Sigmoid colon (tissue), 7 donors: ENCODE data around the gene NIN. TPM values are rescaled to one million over a fixed set of nuclear protein-coding genes. Genes with fewer than 3 reads are reported as not detected.

Experiments
- DNase-seq: peaks from one replicate; pipeline ENCODE4 v3.0.0-alpha.2; 2019
- H3K27ac ChIP-seq, 4 donors: fragments of 200-600 bp; sonication (generic); one replicate each; pipeline ENCODE4 v1.5.1; 2016 to 2019; ENCODE audit warnings: mild to moderate bottlenecking in 1 of 4
- H3K27me3 ChIP-seq, 3 donors: fragments of 200-600 bp; sonication (generic); one replicate each; pipeline ENCODE4 v1.5.1; 2019; ENCODE audit warnings: mild to moderate bottlenecking in 1 of 3
- H3K36me3 ChIP-seq, 4 donors: fragments of 200-600 bp; sonication (generic); one replicate each; pipeline ENCODE4 v1.5.1; 2016 to 2019
- H3K4me1 ChIP-seq, 4 donors: fragments of 200-600 bp; sonication (generic); one replicate each; pipeline ENCODE4 v1.5.1; 2017 to 2019
- H3K4me3 ChIP-seq, 4 donors: fragments of 200-600 bp; sonication (generic); one replicate each; pipeline ENCODE4 v1.5.1; 2017 to 2019; ENCODE audit warnings: mild to moderate bottlenecking in 2 of 4, moderate library complexity in 1 of 4
- H3K9me3 ChIP-seq, 4 donors: fragments of 200-600 bp in 3 of 4; sonication (generic) in 3 of 4; one replicate each; pipeline versions ENCODE4 v1.5.1 to v1.6.1; 2013 to 2019
- CTCF ChIP-seq, 4 experiments: fragments of 450-650 bp in 3 of 4; fragments of 200-600 bp in 1 of 4; IDR thresholded peaks; one replicate each; pipeline ENCODE4 v1.5.1; 2016 to 2019; ENCODE audit warnings: antibody characterized with exemption in 4 of 4, mild to moderate bottlenecking in 3 of 4, moderate library complexity in 2 of 4
- EP300 ChIP-seq, 4 donors: sonication (generic); formaldehyde crosslinking; IDR thresholded peaks; one replicate each; pipeline ENCODE4 v1.6.1; 2017; ENCODE audit warnings: antibody characterized with exemption in 4 of 4
- POLR2A ChIP-seq, 2 donors: fragments of 450-650 bp; IDR thresholded peaks; one replicate each; pipeline ENCODE4 v1.6.1; 2016; ENCODE audit warnings: antibody characterized with exemption in 2 of 2, mild to moderate bottlenecking in 2 of 2, moderate library complexity in 2 of 2
- POLR2AphosphoS5 ChIP-seq, 4 donors: sonication (generic); formaldehyde crosslinking; IDR thresholded peaks; one replicate each; pipeline ENCODE4 v1.6.1; 2017; ENCODE audit warnings: antibody characterized with exemption in 4 of 4
- WGBS, 2 donors: extraction: QIAGEN DNeasy Blood & Tissue Kit; methylation state at CpG; one replicate each; pipeline ENCODE4 v1.1.7; 2013; 5-methylcytosine and 5-hydroxymethylcytosine counted together
- intact Hi-C: fragments of 100-400 bp; cut with DNase I; formaldehyde crosslinking; loops from one replicate; pipeline ENCODE4 v1.15.1; 2023
- polyA plus RNA-seq, 3 donors: library from polyadenylated mRNA; stranded (reverse); fragments of 200-250 nt; gene quantifications; one replicate each; pipeline ENCODE4 v1.2.3, GENCODE V29; 2013
- total RNA-seq, 4 donors: library from RNA; depleted of rRNA; stranded (reverse); fragments of >200 nt; gene quantifications; one replicate each; pipeline ENCODE4 v1.1.0, GENCODE V29; 2016
- donor health status: healthy with polysubstance abuse.
- donor health status: Bipolar disorder and iron deficiency.
- donor health status: healthy.

NIN gene
- total and polyA plus RNA-seq, 7 donors: 3.6 to 38.2 (median 20.7) TPM

GRCh38 chr14:50770586-50770985 is 60.4 kb downstream of the NIN start:
- peaks cover 0 to 12% (median 7%) of the 10 kb centered on the region in 4 donors for H3K4me1 ChIP-seq
- H3K27me3 ChIP-seq: no peaks in the 10 kb centered on the region
- DNase-seq: no peak
- intact Hi-C loops: loop anchor here (10.0 kb wide), 2 partner anchors 106 to 456 kb away; partner anchors contain the start of genes DMAC2L, L2HGDH and SAV1
- no peak overlapping the region for H3K4me3 ChIP-seq
- peaks cover 12 to 57% (median 39%) of the 10 kb centered on the region in 4 donors for H3K36me3 ChIP-seq
- no peaks in the 10 kb centered on the region for H3K9me3 ChIP-seq
- TF ChIP-seq POLR2A (IDR thresholded peaks at IDR 0.05): no peak
- no peak for TF ChIP-seq CTCF (IDR thresholded peaks at IDR 0.05)
- no peak for TF ChIP-seq POLR2AphosphoS5 (IDR thresholded peaks at IDR 0.05)
- no peak for TF ChIP-seq EP300 (IDR thresholded peaks at IDR 0.05)
- WGBS, 2 donors: 96 to 97% methylated on average over 8 of the region's 8 CpGs
- no peak overlapping the region for H3K27ac ChIP-seq

DNA sequence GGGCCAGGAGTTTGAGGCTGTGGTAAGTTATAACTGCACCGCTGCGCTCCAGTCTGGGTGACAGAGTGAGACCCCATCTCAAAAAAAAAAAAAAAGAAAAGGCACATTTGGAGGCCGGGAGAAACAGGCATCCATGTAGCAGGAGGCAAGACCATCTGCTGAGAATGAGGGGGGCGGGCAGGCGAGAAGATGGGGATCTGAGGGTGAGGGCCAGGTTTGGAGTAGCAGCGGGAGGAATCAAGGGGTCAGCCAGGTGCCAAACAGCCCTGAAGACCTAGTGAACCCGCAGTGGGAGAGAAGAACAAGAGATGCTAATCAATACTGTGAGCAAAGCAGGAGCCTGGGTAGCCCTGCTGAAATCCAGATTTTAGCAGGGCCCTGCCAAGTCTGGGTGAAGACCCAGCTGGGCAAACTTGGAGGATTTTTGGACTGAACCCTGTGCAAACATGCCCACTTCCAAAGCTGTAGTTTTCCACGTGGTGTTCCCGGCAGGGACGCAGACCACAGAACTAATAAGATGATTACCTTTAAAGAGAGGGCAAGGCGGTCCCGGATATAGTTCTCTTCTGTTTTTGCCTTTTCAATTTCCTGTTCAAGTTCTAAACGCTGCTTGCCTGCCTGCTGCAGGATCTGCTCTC is 61.0 kb downstream of the NIN start:
- Histone ChIP-seq H3K4me3 (no peak overlapping the region), H3K27ac (no peak overlapping the region), H3K9me3 (no peaks in the 10 kb centered on the region), H3K27me3 (no peaks in the 10 kb centered on the region), H3K36me3 (peaks cover 12 to 63% (median 39%) of the 10 kb centered on the region in 4 donors), H3K4me1 (peaks cover 0 to 10% (median 3%) of the 10 kb centered on the region in 4 donors)
- no peak for TF ChIP-seq POLR2AphosphoS5 (IDR thresholded peaks at IDR 0.05)
- TF ChIP-seq EP300 (IDR thresholded peaks at IDR 0.05): no peak
- TF ChIP-seq CTCF (IDR thresholded peaks at IDR 0.05): no peak
- no peak for TF ChIP-seq POLR2A (IDR thresholded peaks at IDR 0.05)
- 92 to 96% methylated on average over 13 of the region's 13 CpGs for WGBS, 2 donors
- intact Hi-C loops: loop anchor here (10.0 kb wide), 2 partner anchors 105 to 455 kb away; partner anchors contain the start of genes DMAC2L, L2HGDH and SAV1
- DNase-seq: no peak

DNA sequence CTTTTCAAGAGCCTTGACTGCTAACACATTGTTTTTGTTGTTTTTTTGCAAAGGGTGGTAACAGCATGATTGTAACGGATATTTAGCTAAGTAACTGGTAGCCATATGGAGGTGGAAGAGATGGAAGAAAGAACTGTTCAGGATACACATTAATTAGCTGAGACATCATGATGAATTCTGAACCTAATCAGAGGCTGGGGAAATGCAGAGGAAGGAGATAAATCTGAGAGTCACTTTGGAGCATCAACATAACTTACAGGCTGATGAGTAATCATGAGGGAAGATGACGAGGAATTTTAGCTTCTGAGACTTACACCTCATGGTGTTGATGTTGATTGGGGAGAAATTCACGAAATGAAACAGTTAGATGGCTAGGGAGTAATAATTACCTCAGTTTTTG is 62.3 kb downstream of the NIN start:
- TF ChIP-seq POLR2A (IDR thresholded peaks at IDR 0.05) (no peak), POLR2AphosphoS5 (IDR thresholded peaks at IDR 0.05) (no peak), EP300 (IDR thresholded peaks at IDR 0.05) (no peak), CTCF (IDR thresholded peaks at IDR 0.05) (no peak)
- Histone ChIP-seq H3K4me3 (no peak overlapping the region), H3K27ac (no peak overlapping the region), H3K27me3 (no peaks in the 10 kb centered on the region), H3K9me3 (no peaks in the 10 kb centered on the region), H3K36me3 (peaks cover 12 to 74% (median 40%) of the 10 kb centered on the region in 4 donors), H3K4me1 (peaks cover 0 to under 1% (median 0%) of the 10 kb centered on the region in 4 donors)
- WGBS, 2 donors: 96% methylated on average over 3 of the region's 3 CpGs
- no peak for DNase-seq
- intact Hi-C loops: no loop called here

DNA sequence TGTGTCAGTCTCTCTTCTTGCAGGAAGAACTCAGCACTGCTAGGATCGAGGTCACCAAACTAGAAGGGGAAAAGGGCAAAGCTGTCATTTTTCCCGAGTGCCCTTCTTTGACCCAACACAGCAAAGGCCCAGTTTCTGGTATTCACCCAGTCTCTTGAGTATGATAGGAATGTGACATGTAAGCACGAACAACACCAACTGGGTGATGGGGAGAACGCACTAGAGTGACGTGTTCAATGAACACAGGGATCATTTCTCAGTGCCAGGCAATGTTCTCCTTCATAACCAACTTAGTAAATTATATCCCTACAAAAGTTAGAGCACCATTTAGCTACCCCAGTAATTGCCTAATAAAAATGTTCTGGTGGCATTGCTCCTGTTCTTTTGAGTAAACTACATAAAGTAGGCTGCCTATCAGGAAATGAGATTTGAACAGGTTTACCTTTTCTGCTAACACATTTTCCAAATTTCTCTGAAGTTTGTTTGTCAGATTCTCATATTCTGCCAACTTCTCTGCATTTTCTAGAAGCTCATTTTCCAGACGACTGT is 64.5 kb downstream of the NIN start:
- Histone ChIP-seq H3K9me3 (no peaks in the 10 kb centered on the region), H3K36me3 (peaks cover 20 to 84% (median 52%) of the 10 kb centered on the region in 4 donors), H3K27me3 (no peaks in the 10 kb centered on the region), H3K27ac (no peak overlapping the region), H3K4me1 (no peaks in the 10 kb centered on the region), H3K4me3 (no peak overlapping the region)
- TF ChIP-seq CTCF (IDR thresholded peaks at IDR 0.05) (no peak), EP300 (IDR thresholded peaks at IDR 0.05) (no peak), POLR2AphosphoS5 (IDR thresholded peaks at IDR 0.05) (no peak), POLR2A (IDR thresholded peaks at IDR 0.05) (no peak)
- intact Hi-C loops: no loop called here
- WGBS, 2 donors: 87 to 93% methylated on average over 6 of the region's 6 CpGs
- no peak for DNase-seq
